HepG2 (cell line): ENCODE data around the gene MIOS. TPM values are rescaled to one million over a fixed set of nuclear protein-coding genes. Genes with fewer than 3 reads are reported as not detected.

Experiments used
- ATAC-seq: fragments of 200-7000 bp; cut with Tn5 transposase; 3 replicates; pipeline ENCODE4 v1.9.1; 2020; ENCODE audit warnings: mild to moderate bottlenecking, moderate library complexity
- BruUV-seq: library from RNA; stranded (reverse); fragments of 400-500 nt; replicated peaks from 2 replicates; lab custom pipeline; 2021; lab: Mats Ljungman, UMichigan
- CTCF ChIA-PET: fragments of 300-600 bp; formaldehyde crosslinking; extraction: SDS; loops from one replicate; lab custom pipeline; 2021; ENCODE audit warnings: low total read pairs, inconsistent platforms, low intra/inter-chr PET ratio; lab: Yijun Ruan, JAX
- POLR2A ChIA-PET: fragments of 350-600 bp; sonication (Branson Sonifier 250); formaldehyde crosslinking; loops from one replicate; lab custom pipeline; 2020; ENCODE audit warnings: antibody characterized with exemption, inconsistent platforms; lab: Yijun Ruan, JAX
- DNase-seq: peaks from one replicate; pipeline ENCODE4 v3.0.0-alpha.2; 2015; ENCODE audit warnings: low spot score
- FAIRE-seq: peaks from 3 replicates; lab custom pipeline; 2011; peaks lifted over from hg19 to GRCh38; lab: Jason Lieb, UNC
- H2AFZ ChIP-seq: one replicate; pipeline ENCODE4 v1.6.1; 2011; ENCODE audit warnings: low read length, inconsistent platforms
- H3K27ac ChIP-seq: fragments of 300-600 bp; 3 replicates; pipeline ENCODE4 v1.8.0; 2011; ENCODE audit warnings: mixed run types, mild to moderate bottlenecking, mixed read lengths, low read length, inconsistent platforms; ENCODE audit not compliant: insufficient read depth; ENCODE audit errors: extremely low read length
- H3K27me3 ChIP-seq, 2 experiments: fragments of 200-600 bp in 1 of 2; 2 replicates in 1 of 2; 3 replicates in 1 of 2; pipeline versions ENCODE4 v1.6.0 to v1.8.0; 2011; ENCODE audit warnings: low read length in 2 of 2, mild to moderate bottlenecking in 2 of 2, moderate library complexity in 2 of 2, inconsistent platforms in 1 of 2; ENCODE audit not compliant: insufficient read depth in 2 of 2, control insufficient read depth in 1 of 2
- H3K36me3 ChIP-seq, 2 experiments: fragments of 200-600 bp in 1 of 2; replicated peaks in 1 of 2; 2 replicates in 1 of 2; 3 replicates in 1 of 2; pipeline versions ENCODE4 v1.5.1 to v1.8.0; 2011; ENCODE audit warnings: low read length in 2 of 2, inconsistent platforms in 1 of 2; ENCODE audit not compliant: insufficient read depth in 2 of 2, control insufficient read depth in 1 of 2
- H3K4me1 ChIP-seq: 2 replicates; pipeline ENCODE4 v1.5.1; 2012; ENCODE audit warnings: low read length, inconsistent platforms; ENCODE audit not compliant: insufficient read depth
- H3K4me2 ChIP-seq: 2 replicates; pipeline ENCODE4 v1.6.0; 2011; ENCODE audit warnings: low read depth, low read length, inconsistent platforms
- H3K4me3 ChIP-seq, 3 experiments: fragments of 200-600 bp in 1 of 3; sonication (generic), shearing (Covaris generic) in 1 of 3; replicated peaks in 1 of 3; 2 replicates each; pipeline ENCODE4 v1.5.1; 2011 to 2016; ENCODE audit warnings: low read length in 3 of 3, inconsistent platforms in 2 of 3, low read depth in 2 of 3, mild to moderate bottlenecking in 2 of 3, control low read depth in 1 of 3, mixed read lengths in 1 of 3; ENCODE audit not compliant: insufficient read depth in 1 of 3
- H3K79me2 ChIP-seq: one replicate; pipeline ENCODE4 v1.6.1; 2011; ENCODE audit warnings: low read length, inconsistent platforms; ENCODE audit not compliant: insufficient read depth
- H3K9ac ChIP-seq: 2 replicates; pipeline ENCODE4 v1.6.0; 2011; ENCODE audit warnings: mild to moderate bottlenecking, low read depth, low read length, inconsistent platforms; ENCODE audit not compliant: insufficient read depth
- H3K9me3 ChIP-seq: 2 replicates; pipeline ENCODE4 v1.5.1; 2012; ENCODE audit warnings: mild to moderate bottlenecking, low read length
- H4K20me1 ChIP-seq: 2 replicates; pipeline ENCODE4 v1.6.0; 2011; ENCODE audit warnings: inconsistent platforms, mild to moderate bottlenecking, low read length, moderate library complexity; ENCODE audit not compliant: insufficient read depth
- BCL6 ChIP-seq: IDR thresholded peaks from 2 replicates; pipeline ENCODE4 v1.6.1; 2016; ENCODE audit warnings: missing genetic modification reagents, missing compliant biosample characterization
- EEA1 ChIP-seq: sonication (generic); formaldehyde crosslinking; IDR thresholded peaks from 2 replicates; pipeline ENCODE4 v1.5.1; 2020; ENCODE audit warnings: mild to moderate bottlenecking, missing genetic modification reagents, borderline replicate concordance
- ELF3 ChIP-seq: IDR thresholded peaks from 2 replicates; pipeline ENCODE4 v1.6.1; 2016; ENCODE audit warnings: missing genetic modification reagents, missing compliant biosample characterization
- HOXA7 ChIP-seq: sonication (generic); formaldehyde crosslinking; IDR thresholded peaks from 2 replicates; pipeline ENCODE4 v1.8.1; 2022; ENCODE audit warnings: mild to moderate bottlenecking, missing genetic modification reagents, moderate library complexity
- ZFP90 ChIP-seq: sonication (generic); formaldehyde crosslinking; IDR thresholded peaks from 2 replicates; pipeline ENCODE4 v1.8.0; 2022; ENCODE audit warnings: missing genetic modification reagents, mild to moderate bottlenecking, inconsistent platforms, borderline replicate concordance
- ZNF205 ChIP-seq: IDR thresholded peaks from 2 replicates; pipeline ENCODE4 v1.6.1; 2018; ENCODE audit warnings: missing biosample characterization, missing genetic modification reagents
- ZNF589 ChIP-seq: sonication (generic); formaldehyde crosslinking; conservative IDR thresholded peaks from 2 replicates; pipeline ENCODE4 v1.8.0; 2022; ENCODE audit warnings: mild to moderate bottlenecking, moderate library complexity, missing genetic modification reagents
- ZNF678 ChIP-seq: sonication (generic); formaldehyde crosslinking; IDR thresholded peaks from 2 replicates; pipeline ENCODE4 v1.4.0; 2020; ENCODE audit warnings: mild to moderate bottlenecking, missing genetic modification reagents
- WGBS: methylation state at CpG from one replicate; pipeline ENCODE4 v1.1.6; 2017; ENCODE audit warnings: low lambda C conversion rate; 5-methylcytosine and 5-hydroxymethylcytosine counted together
- in situ Hi-C: cut with HindIII; loops from 2 replicates; pipeline ENCODE4 v1.10.0; 2017; ENCODE audit warnings: low pct_unique_long_range_greater_than_20kb; ENCODE audit not compliant: extremely low pct_ligation_motif_present
- intact Hi-C: fragments of 100-400 bp; cut with micrococcal nuclease; formaldehyde crosslinking; loops from one replicate; pipeline ENCODE4 v1.10.0; 2022; ENCODE audit not compliant: unreplicated experiment
- polyA plus RNA-seq, 8 experiments: library from polyadenylated mRNA; depleted of rRNA in 3 of 8; stranded (reverse) in 7 of 8; unstranded in 1 of 8; fragments of >200 nt; fragmentation: Illumina TruSeq in 4 of 8; extraction: Trizol in 4 of 8; gene quantifications; 2 replicates each; pipeline versions ENCODE4 v1.2.1 to v1.2.3, GENCODE V29; 2011 to 2016; ENCODE audit warnings: low read depth in 4 of 8, missing spikeins in 1 of 8, mixed read lengths in 1 of 8; ENCODE audit not compliant: insufficient read depth in 1 of 8
- total RNA-seq, 5 experiments: library from RNA; depleted of rRNA; stranded (reverse); fragments of >200 nt; fragmentation: Illumina TruSeq; extraction: Trizol; gene quantifications; 2 replicates each; pipeline ENCODE4 v1.2.3, GENCODE V29; 2016; ENCODE audit warnings: low read depth in 1 of 5
- TF ChIP-seq, protein P1 (sequence below): IDR thresholded peaks from 2 replicates; pipeline ENCODE4 v1.6.1; 2012; ENCODE audit warnings: inconsistent platforms
- TF ChIP-seq, protein P2 (sequence below): sonication (generic); formaldehyde crosslinking; IDR thresholded peaks from 2 replicates; pipeline ENCODE4 v1.8.1; 2023; ENCODE audit warnings: mild to moderate bottlenecking, missing genetic modification reagents, borderline replicate concordance

The MIOS gene
- total and polyA plus RNA-seq, 2 of the 13 experiments (the other 11 are each of a cell fraction or from before 2014, with no cell fraction given): 15.2 to 33.5 TPM

DNA sequence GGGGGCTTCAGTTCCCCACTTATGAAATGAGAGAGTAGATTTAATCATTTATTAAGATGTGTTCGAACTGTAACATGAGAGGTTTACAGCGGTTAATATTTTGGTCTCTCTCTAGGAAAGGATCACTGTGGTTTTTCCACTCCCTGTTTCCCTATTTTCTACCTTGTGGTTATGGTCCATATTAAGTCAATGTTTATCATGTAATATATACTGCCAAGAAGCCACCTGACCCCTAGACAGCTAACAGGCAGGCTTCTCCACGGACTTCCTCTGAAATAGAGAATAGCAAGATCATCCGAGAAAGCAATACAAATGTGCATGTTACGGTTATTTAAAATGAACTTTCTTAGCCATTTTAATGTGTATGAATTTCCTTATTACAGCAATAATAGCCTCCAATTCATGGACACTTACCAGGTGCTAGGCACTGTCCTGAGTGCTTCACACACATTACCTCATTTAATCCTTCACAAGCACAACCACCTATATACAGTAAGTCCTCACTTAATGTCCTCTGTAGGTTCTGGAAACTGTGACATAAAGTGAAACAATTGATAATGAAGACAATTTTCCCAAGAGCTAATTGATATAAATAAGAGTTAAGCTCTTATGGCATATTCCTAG, 30.2 kb upstream of the MIOS start:
- BruUV-seq: no TSS peak
- no peak for DNase-seq
- POLR2A ChIA-PET: no interaction called here
- intact Hi-C loops: loop anchor here (10.0 kb wide), 1 partner anchor 432 kb away; no protein-coding TSS in a partner anchor
- no peak for ATAC-seq
- peaks cover 1% of the 10 kb centered on the region for H3K4me1 ChIP-seq
- WGBS: 52% methylated on average over 5 of the region's 5 CpGs
- H4K20me1 ChIP-seq: no peaks in the 10 kb centered on the region
- H3K27me3 ChIP-seq: no peaks in the 10 kb centered on the region
- TF ChIP-seq BCL6 (CRISPR knock-in tag): no peak
- TF ChIP-seq HOXA7 (CRISPR knock-in tag): no peak
- TF ChIP-seq ZNF678 (CRISPR knock-in tag): no peak
- TF ChIP-seq, protein P1, sequence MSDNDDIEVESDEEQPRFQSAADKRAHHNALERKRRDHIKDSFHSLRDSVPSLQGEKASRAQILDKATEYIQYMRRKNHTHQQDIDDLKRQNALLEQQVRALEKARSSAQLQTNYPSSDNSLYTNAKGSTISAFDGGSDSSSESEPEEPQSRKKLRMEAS: no peak
- no peak for TF ChIP-seq ZNF589 (CRISPR knock-in tag)
- TF ChIP-seq, protein P2, sequence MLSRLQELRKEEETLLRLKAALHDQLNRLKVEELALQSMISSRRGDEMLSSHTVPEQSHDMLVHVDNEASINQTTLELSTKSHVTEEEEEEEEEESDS (CRISPR knock-in tag): no peak
- no peak for TF ChIP-seq ELF3
- TF ChIP-seq EEA1 (CRISPR knock-in tag): no peak
- no peak for TF ChIP-seq ZNF205 (CRISPR knock-in tag)
- TF ChIP-seq ZFP90 (CRISPR knock-in tag): no peak
- no peak overlapping the region for H3K4me2 ChIP-seq
- H3K9ac ChIP-seq: no peak overlapping the region
- H3K27ac ChIP-seq: no peak overlapping the region
- no peak for FAIRE-seq
- CTCF ChIA-PET: no interaction called here
- H3K79me2 ChIP-seq: no peaks in the 10 kb centered on the region
- no peak overlapping the region for H3K4me3 ChIP-seq
- no peaks in the 10 kb centered on the region for H3K9me3 ChIP-seq
- in situ Hi-C loops: loop anchor here (5.0 kb wide), 1 partner anchor 109 kb away; no protein-coding TSS in a partner anchor
- H2AFZ ChIP-seq: no peak overlapping the region
- no peaks in the 10 kb centered on the region for H3K36me3 ChIP-seq
